Gastrocnemius medialis (tissue), 4 donors: ENCODE results near the gene TSHZ1.

Source experiments
- CTCF ChIP-seq, 5 experiments: fragments of 450-650 bp in 3 of 5; fragments of 200-600 bp in 2 of 5; sonication (generic) in 2 of 5; IDR thresholded peaks in 4 of 5; conservative IDR thresholded peaks in 1 of 5; 1 replicate in 4 of 5; 2 replicates in 1 of 5; pipeline ENCODE4 v1.5.1; 2016 to 2019; ENCODE audit warnings: antibody characterized with exemption in 5 of 5, mild to moderate bottlenecking in 3 of 5, moderate library complexity in 3 of 5
- POLR2A ChIP-seq, 2 donors: fragments of 450-650 bp; IDR thresholded peaks; one replicate each; pipeline ENCODE4 v1.6.1; 2017; ENCODE audit warnings: antibody characterized with exemption in 2 of 2, mild to moderate bottlenecking in 2 of 2, moderate library complexity in 2 of 2

DNA sequence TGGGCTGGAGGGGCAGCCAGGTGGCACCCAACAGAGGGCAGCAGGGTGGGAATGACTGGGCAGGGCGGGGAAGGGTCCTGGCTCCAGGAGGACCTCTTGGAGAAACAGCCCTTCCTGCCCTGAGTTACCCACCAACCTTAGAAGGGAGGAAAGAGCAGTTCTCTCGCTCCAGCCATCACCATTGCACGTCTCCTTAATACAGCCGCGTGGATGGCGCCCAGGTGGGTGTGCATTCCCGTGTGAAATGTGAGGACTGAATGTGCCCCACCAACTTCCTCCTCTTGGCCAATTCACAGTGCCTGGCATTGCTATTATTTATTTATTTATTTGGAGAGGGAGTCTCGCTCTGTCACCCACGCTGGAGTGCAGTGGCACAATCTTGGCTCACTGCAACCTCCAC is 109.9 kb downstream of the TSHZ1 start:
- TF ChIP-seq CTCF (IDR thresholded peaks at IDR 0.05 in 4 of 5, conservative IDR thresholded peaks at IDR 0.05 in 1 of 5): no peak
- no peak for TF ChIP-seq POLR2A (IDR thresholded peaks at IDR 0.05)
